ENCODE data around the gene THAP7.
"Not testable (repeated sequence)": the region's sequence is repeated elsewhere in the genome, so short reads cannot be mapped to it uniquely, and the experiment has no call there.

Gene THAP7

GRCh38 chr22:21001601-21002325 is at the start of gene THAP7:
THAP7 (minus strand) TSS chr22:21002118; CDS start chr22:21001911, 207 bp downstream.
- no peak for TF ChIP-seq ZFX (IDR thresholded peaks at IDR 0.05; ENCODE audit: borderline replicate concordance)
- TF ChIP-seq, protein P1, sequence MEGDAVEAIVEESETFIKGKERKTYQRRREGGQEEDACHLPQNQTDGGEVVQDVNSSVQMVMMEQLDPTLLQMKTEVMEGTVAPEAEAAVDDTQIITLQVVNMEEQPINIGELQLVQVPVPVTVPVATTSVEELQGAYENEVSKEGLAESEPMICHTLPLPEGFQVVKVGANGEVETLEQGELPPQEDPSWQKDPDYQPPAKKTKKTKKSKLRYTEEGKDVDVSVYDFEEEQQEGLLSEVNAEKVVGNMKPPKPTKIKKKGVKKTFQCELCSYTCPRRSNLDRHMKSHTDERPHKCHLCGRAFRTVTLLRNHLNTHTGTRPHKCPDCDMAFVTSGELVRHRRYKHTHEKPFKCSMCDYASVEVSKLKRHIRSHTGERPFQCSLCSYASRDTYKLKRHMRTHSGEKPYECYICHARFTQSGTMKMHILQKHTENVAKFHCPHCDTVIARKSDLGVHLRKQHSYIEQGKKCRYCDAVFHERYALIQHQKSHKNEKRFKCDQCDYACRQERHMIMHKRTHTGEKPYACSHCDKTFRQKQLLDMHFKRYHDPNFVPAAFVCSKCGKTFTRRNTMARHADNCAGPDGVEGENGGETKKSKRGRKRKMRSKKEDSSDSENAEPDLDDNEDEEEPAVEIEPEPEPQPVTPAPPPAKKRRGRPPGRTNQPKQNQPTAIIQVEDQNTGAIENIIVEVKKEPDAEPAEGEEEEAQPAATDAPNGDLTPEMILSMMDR (IDR thresholded peaks at IDR 0.05), result no peak
- peak within 1 kb of the TSS; percentile 99 for H3K27ac ChIP-seq

- TF ChIP-seq, protein P1 (IDR thresholded peaks at IDR 0.05), result no peak
- no peak for TF ChIP-seq ZFX (IDR thresholded peaks at IDR 0.05; ENCODE audit: borderline replicate concordance)
- no peak overlapping the region for H3K27ac ChIP-seq
Measured at GRCh38 chr22:21051145-21051830, 49.4 kb upstream of the THAP7 start.

DNA sequence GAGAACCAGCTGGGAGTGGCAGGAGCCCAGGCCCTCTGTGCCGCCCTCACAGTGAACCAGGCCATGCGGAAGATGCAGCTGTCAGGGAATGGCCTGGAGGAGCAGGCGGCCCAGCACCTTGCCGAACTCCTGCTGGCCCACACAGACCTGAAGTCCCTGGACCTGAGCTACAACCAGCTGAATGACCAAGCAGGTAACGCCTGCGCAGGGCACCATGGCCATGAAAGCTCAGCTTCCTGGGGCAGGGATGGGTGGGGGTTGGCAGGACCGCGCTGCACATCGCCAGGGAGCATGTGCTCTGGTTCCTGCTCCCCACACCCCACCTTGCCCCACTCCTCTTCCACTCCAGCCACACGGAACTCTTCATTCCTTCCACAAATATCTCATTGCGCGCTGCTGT is 47.0 kb upstream of the THAP7 start:
- not testable (repeated sequence) for H3K27ac ChIP-seq

DNA sequence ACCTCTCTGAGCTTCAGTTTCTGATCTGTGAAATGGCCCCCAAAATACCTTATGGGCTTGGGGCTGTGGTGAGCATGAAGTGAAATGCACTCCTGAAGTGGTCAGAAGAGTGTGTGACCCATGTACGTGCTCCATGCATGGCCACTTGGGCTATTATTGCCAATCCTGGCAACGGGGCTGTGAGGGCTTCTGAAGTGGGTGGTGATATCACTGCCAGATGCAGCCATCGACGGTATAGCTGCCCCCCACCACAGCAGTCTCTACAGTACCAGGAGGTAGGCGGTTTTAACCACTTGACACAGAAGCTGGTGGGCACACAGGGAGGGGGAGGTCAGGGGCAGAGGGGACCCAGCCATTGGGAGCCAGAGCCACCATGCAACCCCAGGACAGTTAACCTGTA is 46.5 kb upstream of the THAP7 start:
- H3K27ac ChIP-seq, result not testable (repeated sequence)

DNA sequence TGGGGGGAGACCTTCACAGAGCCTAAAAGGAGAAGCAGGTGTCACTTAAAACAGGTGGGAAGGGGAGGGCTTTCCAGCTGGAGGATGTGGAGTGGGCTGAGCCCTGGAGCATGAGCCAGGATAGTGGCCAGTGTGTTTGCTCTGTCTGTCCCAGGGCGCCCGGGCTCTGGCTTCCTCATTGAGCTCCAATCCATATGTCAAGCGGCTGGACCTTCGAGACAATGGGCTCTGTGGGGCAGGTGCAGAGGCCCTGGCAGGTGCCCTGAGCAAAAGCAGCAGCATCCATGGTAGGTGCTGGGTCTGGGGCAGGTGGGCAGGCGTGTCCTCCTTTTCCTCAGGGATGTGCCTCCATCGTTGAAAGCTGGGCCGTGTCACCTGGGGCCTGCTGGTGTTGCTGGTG is 45.8 kb upstream of the THAP7 start:
- TF ChIP-seq ZFX (IDR thresholded peaks at IDR 0.05; ENCODE audit: borderline replicate concordance), result no peak
- TF ChIP-seq, protein P1 (IDR thresholded peaks at IDR 0.05), result no peak
- no peak overlapping the region for H3K27ac ChIP-seq

- no peak overlapping the region for H3K27ac ChIP-seq
- TF ChIP-seq, protein P1 (IDR thresholded peaks at IDR 0.05), result no peak
- no peak for TF ChIP-seq ZFX (IDR thresholded peaks at IDR 0.05; ENCODE audit: borderline replicate concordance)
Measured at GRCh38 chr22:21047035-21047661, 45.2 kb upstream of the THAP7 start.

- TF ChIP-seq ZFX (IDR thresholded peaks at IDR 0.05; ENCODE audit: borderline replicate concordance), result no peak
- TF ChIP-seq, protein P1 (IDR thresholded peaks at IDR 0.05), result no peak
- no peak within 1 kb of the TSS for H3K27ac ChIP-seq
Measured at GRCh38 chr22:21045585-21046294, 43.8 kb upstream of the THAP7 start, which contains the start of gene LRRC74B. LRRC74B (plus strand) TSS chr22:21045946; CDS start chr22:21045987, 41 bp downstream.
